ENCODE results near the gene ZDHHC19.
"Not testable (repeated sequence)": the region's sequence is repeated elsewhere in the genome, so short reads cannot be mapped to it uniquely, and the experiment has no call there.

ZDHHC19 gene

DNA sequence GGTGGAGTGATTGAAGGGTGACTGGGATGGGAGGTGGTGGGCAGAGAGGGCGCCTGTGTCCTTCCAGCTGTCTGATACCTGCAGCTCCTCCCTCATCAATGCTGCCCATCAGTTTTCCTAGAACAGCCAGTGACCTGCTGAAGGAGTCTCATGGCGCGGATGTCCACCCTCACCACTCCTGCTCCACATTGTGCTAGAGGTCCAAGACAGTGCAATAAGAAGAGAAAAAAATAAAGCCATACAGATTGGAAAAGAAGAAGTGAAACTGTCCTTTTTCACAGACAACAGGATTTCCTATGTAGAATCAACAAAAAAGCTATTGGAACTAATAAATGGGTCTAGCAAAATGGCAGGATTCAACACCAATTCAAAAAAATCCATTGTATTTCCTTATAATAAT is 7.4 kb downstream of the ZDHHC19 start:
- no peak for DNase-seq (ENCODE audit: low spot score)

DNA sequence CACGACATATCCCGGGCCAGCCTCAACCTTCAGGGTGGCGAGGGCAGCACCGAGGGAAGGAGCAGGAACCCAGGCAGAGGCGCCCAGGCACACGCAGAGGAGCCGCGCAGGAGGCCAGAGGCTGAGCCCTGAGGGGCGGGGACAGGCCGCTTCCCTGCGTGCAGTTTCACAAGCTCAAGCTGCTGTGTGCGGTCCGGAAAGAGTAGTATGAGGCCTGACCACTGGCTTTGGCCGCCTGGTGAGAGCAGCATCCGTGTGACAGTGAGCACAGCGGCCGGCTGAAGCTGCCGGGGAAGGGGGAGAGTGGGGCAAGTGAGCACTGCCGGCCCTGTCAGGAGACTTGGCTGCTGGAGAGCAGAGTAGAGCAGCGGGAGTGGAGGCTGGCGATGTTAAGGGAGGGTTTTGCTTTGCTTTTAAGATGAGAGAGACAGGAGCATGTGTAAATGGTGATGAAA is 8.7 kb downstream of the ZDHHC19 start:
- DNase-seq (ENCODE audit: low spot score), result no peak

DNA sequence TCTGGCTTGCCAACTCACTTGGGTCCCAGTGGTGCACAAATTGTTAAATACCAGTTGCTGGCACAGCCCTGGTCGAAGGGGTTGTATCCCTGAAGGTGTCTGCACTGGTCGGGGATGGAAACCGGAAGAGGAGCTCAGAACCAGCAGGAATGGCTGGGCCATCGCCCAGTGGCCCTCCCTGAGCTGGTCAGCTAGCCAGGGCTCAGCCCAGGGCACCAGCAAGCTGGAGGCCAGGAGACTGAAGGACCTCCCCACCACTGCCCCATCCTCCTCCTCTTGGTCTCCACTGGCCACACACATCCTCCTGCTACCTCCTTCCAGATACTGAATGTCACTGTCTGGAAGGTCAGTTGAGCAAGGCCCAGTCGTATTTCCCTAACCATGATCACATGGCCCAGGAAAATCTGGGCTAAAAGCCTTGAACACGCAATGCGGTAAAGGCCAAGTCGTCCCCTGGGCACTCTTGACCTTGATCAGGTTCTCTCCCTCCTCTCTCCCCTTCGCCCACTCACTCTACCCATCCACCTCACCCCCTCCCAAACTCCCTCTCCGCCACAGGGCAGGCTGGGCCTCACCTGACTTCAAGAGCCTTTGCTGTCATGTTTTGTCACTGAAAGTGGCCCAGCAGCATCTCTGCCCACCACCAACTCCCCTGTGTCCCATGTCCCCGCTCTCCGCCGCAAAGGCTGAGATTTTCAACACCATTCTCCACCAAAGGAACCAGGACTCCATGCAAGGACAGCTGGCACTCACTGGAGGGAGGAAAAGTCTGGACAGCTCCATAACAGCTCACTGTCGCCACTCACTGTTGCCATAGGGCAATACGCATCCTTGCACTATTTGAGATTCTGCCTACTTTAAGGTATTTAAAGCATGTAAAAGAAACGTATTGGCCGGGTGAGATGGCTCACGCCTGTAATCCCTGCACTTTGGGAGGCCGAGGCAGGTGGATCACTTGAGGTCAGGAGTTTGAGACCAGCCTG is 12.1 kb downstream of the ZDHHC19 start:
- no peak for DNase-seq (ENCODE audit: low spot score)

DNA sequence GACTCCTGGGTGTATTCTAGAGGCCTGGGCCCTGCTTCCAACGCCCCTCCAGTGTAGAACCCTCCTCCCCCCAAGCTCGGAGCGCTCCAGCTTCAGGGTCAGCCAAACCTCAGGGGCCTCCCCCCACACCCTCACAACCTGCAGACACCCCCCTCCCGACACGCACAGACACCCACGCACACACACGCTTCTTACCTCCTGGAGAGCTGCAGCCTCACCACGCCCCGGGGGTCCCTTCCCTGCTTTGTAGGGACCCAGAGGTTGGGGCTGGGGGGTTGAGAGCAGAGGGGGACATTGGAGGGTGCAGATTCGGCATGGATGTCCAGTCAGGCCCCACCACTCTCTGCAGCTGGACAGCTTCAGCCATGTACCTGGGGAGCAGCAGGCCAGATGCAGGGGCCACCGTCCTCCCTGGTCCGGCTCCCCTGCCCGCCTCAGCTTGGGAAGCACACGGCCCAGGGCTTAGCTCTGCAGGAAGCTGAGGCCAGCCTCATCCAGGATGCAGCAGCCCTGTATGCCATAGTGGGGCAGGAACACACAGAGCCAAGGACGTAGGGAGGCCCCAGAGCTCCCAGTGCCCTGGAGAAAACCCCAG is 13.0 kb downstream of the ZDHHC19 start:
- no peak for DNase-seq (ENCODE audit: low spot score)

DNA sequence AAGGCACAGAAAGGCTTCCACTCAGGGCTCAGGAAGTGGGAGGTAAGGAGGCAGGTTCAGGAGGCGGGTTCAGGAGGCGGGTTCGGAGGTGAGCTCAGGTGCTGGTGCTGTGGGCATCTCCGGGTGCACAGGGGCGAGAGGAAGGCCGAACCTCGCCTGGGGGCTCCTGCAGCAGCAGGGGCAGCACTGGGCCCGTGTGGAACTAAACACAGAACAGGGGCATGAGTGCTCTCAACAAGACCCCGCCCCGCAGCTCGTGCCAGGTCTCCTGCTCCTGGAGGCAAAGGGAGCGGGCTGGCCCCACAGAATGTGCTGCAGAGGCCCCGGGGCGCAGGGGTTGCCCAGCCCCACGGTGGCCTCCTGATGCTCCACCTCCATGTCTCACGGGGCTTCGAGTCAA is 13.7 kb downstream of the ZDHHC19 start:
- no peak for DNase-seq (ENCODE audit: low spot score)

DNA sequence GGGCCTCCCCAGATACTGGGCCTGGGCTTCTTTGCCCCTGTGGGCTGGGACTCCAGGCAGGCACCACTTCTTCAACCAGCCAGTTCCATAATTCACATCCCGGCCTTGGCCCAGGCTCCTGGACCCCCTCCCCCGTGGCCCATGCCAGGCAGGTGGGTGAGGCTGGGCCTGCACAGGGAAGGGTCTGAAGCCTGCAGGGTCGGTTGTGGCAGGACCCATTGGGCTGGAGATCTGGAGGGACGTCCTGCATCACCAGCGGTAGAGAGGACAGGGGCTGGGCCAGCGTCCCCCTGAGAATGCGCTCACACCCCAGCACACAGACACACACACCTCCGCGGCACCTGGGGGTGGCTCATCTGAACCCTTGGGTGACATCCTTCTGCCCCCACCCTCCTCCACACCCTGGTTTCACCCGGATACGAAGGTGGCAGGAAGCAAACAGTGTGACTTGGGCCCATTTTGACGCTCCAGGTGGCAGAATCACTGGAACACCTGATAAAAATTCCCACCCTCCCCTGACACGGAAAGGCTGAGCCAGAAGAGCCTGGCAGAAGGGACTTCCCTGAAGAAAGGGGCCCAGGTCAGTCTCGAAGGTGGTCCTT is 15.4 kb downstream of the ZDHHC19 start:
- DNase-seq (ENCODE audit: low spot score), result no peak

DNA sequence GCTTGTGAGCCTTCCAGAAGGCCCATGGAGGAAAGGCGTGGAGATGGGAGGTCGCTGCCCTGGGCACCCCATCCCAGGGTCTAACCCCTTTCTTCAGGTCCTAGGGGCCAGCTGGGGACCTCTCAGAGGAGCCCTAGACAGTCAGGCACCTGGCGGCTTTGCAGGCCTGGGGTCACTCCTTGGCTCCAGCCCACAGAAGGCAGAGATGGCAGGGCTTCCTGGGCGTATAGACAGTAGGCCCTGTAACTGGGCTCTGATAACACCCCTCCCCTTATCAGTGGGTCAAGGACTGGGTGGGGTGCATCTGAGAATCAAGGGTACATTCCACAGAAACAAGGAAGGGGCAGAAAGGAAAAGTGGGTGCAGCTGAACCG is 16.7 kb downstream of the ZDHHC19 start:
- DNase-seq (ENCODE audit: low spot score), result no peak

DNA sequence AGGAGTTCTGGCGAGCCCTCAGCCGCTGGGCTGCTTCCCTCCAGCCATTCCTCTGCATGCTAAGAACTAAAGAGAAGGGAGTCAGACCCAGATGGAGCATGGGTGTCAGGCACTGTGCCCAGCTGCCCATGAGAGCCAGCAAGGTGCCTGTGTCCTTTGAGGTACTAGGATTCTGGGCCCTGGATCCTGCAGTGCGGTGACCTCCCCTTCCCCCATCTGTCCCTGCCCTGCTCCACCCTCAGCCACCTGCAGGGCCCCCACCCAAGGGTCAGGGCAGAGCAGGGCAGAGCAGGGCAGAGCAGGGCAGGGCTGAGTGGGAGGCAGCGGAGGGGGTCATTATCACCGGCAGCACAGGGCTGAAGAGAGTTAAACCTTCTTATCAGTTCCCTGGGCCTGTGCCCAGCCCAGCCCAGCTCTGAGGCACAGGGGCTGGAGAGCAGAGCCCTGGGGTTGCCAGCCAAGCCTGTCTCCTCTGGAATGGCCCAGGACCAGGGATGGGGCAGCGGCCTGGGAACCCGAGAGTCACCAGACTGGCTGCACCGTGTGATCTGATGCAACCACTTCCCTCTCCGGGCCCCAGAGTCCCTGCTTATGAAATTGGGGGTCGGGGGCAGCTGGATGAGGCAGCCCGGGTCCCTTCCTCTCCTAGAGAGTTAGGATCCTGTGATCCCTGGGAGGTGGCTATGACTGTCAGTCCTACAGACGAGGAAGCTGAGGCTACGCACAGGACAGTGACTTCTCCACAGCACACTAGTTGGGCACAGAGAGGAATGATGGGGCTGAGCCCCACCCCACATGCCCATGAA is 17.3 kb downstream of the ZDHHC19 start:
- no peak for DNase-seq (ENCODE audit: low spot score)

DNA sequence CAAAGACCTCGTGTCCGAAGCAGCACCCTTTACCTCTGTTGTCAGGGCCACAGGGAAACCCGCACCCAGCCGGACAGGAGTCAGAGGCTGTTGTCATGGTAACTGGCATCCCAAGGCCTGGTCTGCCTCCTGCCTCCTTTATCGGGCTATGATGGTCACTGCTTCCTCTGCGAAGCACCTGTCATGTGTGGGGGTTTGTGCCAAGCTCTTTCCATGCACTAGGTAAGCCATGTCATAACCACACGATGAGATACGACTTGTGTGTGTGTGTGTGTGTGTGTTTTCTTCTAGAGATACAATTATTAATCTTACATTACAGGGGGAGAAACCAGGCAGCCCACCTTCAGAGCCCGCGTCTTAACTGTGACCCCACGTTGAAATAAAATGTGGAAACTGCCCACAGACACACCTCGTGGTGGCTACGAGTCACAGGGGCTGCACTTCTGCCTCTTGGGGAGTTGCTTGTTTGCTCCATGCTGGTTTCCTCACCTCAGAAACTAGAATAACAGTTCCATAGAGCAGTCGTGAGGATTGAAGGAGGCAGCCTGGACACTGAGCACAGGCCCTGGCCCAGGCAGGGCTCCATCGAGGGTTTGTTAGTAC is 18.0 kb downstream of the ZDHHC19 start:
- no peak for DNase-seq (ENCODE audit: low spot score)

DNA sequence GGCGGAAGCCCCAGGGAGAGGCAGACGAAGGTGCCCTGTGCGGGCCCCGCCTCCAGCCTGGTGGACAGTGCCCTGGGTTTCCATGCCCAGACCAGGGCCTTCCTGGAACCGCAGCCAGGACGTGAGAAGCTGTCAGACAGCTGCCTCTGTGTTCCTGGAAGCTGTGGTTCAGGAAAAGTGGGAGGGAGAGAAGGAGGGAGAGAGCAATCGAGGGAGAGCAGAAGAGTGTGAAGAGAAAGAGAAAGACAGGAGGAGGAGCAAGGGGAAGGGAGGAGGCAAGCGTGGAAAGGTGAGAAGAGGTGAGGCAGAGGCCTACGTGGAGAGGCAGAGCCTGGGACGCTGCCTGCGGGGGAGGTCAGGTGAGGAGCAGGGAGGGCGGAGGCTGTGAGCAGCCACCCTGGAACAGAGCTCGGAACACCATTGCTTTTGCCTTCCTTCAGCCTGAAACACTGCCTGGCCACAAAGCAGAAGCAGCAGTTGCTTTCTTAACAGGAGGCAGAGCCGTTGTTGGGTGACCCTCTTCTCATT is 18.6 kb downstream of the ZDHHC19 start:
- DNase-seq (ENCODE audit: low spot score), result no peak

DNA sequence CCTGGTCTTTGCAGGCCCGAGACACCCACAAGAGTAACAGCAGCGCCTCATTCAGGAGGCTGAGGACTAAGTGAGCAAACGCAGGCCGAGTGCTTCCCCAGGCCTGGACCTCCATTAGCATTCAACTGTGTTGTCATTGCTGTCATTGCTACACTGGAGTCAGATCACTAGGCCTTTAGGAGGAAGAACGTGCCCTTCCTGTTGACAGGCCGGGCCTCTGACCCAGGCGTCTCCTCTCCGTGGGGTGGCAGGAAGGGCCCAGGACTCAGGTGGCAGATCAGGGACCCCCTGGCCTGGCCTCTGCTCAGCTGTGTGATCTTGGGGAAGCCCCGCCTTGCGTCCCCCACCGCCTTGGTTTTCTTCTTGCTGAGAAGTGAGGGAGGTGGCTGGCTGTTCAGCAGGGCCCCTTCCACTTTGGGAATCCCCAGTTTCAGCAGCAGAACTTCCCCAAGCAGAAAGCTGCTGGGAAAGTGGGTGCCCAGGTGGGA is 19.1 kb downstream of the ZDHHC19 start:
- DNase-seq (ENCODE audit: low spot score), result peak; percentile 38

DNA sequence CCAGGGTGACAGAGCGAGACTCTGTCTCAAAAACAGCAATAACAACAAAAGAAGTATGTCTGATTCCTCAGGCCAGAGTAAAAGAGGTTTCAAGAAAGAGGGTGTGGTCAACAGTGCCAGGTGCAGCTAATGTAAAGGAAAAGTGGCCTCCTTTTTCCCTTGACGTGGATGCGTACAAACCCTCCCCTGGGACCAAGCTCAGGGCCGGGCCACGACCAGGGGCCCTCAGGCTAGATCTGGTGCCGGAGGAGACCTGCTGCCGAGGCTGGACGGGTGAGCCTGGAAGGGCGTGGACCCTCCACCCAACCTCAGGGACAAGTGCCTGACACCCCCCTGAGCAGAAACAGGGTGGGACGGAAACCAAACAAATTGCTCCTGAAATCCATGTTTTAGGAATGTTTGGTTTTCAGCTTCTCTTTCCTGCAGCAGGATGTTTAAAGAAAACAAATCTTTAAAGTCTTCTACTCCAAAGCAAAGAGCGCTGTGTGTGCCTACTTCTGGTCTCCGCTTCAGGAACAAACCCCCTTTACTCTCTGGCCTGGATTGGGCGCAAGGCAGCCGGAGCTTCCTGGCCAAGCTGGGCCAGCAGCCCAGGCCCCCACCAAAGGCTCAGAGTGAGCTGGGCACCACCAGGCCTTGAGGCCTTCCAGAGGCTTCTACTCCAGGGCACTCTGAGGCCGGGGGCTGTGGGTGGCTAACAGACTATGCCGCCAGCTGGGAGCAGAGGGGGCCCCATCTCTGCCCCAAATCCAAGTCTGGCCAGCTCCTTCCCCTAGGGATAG is 21.4 kb downstream of the ZDHHC19 start:
- DNase-seq (ENCODE audit: low spot score), result no peak

DNA sequence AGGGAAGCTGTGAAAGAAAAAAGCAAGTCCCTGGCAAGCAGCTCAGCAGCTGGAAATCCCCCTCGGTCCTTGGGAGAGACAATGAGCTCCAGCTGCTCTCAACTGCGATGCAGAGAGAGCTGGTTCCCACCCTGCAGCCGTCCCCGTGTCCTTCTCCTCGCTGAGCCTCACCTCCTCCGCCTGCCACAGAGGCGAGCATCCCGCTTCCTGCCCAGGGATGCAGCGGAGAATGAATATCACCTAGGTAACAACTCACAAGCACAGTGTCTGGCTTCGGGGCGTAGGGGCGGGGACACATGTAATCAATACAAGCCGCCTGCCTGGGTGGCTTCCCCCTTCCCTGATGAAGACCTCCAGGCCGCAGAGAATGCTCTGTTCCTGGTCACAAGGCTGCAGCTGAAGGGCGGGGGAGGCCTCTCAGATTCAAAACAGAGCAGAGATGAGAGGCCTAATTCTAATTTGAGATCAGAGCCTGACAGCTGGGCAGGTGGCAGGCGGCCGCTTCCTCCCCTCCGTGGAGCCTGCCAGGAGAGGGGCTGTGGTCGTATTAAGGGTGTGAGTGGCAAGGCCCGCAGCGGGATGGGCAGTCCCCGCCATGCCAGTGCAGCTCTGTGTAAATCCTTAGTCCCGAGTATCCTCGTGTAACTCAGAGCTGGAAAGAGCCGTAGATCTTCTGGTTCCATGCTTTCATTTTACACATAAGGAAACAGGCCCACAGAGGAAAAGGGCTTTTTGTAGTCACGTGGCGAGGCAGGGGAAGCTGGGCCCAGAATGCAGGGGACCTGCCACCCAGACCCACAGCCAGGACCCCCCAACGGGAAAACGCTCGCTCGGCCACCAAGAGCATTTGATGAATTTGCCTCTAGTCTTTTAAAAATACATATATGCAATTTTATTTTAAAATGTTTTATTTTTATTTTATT is 24.3 kb downstream of the ZDHHC19 start:
- peak; percentile 49 for DNase-seq (ENCODE audit: low spot score)

DNA sequence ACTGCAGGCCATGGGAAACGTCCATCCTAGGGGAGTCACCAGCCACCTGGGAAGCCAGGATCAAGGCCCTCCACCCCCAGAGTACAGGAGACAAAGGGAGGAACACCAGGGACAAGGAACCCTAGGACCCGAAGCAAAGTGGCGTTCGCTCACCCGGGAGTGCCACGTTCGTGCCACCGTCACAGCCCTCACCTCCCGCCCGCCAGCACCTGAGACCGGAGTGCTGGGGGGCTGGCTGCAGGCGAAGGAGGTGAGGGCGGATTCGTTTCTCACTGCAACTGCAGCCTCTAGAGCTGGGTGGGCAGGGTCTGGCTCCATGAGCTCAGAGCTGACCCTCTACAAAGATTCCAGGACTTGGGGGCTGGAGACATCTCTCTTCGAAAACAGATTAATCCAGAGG is 26.3 kb downstream of the ZDHHC19 start:
- no peak for DNase-seq (ENCODE audit: low spot score)

DNA sequence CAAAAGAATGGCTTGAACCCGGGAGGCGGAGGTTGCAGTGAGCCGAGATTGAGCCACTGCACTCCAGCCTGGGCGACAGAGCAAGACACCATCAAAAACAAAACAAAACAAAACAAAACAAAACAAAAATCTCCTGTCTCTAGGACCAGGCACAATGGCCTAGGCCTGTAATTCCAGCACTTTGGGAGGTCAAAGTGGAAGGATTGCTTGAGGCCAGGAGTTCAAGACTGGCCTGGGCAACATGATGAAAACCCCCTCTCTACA is 27.1 kb downstream of the ZDHHC19 start:
- DNase-seq (ENCODE audit: low spot score), result not testable (repeated sequence)

DNA sequence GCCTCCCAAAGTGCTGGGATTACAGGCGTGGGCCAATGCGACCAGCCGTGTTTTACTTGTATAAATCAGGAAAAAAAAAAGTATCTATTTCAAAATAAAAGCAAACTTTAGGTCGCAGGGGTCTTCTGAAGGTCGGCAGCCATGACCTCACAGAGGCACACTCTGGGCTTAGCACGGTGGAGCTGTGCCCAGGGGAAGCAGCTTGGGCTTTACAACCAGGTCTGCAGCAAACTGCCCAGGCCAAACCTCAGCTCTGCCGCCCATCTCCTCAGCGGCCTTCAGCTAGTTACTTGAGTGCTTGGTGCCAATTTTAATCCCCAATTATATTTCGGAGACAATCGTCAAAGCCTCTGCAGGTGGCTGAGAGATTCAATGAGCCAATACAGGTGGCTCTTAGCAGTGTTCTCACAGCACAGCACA is 30.1 kb downstream of the ZDHHC19 start:
- peak; percentile 26 for DNase-seq (ENCODE audit: low spot score)

DNA sequence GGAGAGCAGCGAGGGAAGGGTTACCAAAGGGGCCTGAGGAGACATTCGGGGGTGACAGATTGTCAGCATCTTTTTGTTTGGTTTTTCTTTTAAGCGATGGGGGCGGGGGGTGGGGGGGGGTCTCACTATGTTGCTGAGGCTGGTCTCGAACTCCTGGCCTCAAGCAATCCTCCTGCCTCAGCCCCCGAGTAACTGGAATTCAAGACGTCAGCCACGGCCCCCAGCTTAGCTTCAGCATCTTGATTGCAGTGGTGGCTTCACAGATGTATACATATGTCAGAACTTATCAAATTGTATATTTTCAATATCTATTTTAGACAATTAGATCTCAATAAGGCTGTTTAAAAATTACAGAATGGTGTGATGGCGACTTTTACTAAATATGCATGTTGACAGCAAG is 30.9 kb downstream of the ZDHHC19 start:
- no peak for DNase-seq (ENCODE audit: low spot score)

DNA sequence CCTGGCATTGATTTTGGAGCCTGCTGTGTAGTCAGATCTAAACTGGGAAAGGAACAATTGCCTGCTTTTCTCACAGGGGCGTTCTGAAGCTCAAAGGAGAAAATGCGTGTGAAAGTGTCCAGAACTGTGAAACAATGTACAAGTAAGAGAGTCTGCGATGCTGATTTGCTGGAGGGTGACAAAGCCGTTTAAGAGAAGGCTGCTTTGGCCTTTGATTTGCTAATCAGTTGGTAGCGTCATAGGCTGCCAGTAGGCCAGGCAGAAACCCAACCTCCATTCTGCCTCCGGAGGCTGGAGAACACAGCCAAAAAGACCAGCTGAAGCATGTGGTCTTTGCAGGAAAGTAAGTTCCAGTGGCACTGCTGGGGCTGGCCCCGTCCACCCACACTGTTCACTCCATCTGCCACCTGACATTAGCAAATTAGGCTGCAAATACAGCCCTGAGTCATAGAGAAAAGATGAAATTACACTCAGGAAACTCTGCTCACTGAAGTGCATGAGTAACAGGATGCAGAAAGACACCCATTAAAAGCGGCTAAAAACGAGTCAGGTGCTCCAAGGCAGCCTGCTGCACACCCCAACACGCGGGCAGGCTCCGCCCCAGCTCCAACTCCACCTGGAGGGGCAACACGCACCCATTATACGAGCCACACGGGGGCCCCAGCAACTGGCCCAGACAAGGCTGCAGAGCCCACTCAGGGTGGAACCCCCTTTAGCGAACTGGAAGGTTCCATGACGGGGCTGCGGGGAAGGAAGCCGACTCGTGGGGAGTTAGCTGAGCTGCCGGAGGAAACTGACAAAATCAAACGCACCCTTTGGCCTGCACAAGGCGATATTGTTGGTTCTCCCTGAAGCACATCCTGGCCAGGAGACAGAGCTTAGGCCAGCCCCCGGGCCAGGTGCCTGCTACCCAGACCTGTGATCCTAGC is 31.6 kb downstream of the ZDHHC19 start:
- DNase-seq (ENCODE audit: low spot score), result peak; percentile 85

DNA sequence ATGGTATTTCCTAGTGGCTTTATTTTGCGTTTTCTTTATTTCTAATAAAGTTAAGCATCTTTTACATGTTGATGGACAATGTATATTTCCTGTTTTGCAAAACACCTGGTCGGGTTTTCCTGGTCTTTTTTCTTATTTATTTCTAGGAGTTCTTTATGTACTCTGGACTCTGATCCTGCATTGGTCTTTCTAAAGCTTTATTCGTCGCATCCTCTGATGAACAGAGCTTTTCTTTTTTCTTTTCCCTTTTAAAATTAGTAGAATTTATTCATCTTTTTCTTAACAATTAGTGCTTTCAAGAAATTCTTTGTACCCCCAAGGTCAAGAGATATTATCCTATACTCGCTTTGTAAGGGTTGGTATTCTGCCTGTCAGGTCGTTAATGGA is 32.2 kb downstream of the ZDHHC19 start:
- DNase-seq (ENCODE audit: low spot score), result no peak

Data from germinal center (tissue), 1 donor.